Measurements from ENCODE around the gene ITGB7.

GRCh38 chr12:53166837-53167236, 40.2 kb downstream of the ITGB7 start:
- TF ChIP-seq, protein P1, sequence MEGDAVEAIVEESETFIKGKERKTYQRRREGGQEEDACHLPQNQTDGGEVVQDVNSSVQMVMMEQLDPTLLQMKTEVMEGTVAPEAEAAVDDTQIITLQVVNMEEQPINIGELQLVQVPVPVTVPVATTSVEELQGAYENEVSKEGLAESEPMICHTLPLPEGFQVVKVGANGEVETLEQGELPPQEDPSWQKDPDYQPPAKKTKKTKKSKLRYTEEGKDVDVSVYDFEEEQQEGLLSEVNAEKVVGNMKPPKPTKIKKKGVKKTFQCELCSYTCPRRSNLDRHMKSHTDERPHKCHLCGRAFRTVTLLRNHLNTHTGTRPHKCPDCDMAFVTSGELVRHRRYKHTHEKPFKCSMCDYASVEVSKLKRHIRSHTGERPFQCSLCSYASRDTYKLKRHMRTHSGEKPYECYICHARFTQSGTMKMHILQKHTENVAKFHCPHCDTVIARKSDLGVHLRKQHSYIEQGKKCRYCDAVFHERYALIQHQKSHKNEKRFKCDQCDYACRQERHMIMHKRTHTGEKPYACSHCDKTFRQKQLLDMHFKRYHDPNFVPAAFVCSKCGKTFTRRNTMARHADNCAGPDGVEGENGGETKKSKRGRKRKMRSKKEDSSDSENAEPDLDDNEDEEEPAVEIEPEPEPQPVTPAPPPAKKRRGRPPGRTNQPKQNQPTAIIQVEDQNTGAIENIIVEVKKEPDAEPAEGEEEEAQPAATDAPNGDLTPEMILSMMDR (IDR thresholded peaks at IDR 0.05) = no peak
- TF ChIP-seq POLR2A (IDR thresholded peaks at IDR 0.05) = no peak
- no peak for TF ChIP-seq POLR2AphosphoS5 (IDR thresholded peaks at IDR 0.05)
- TF ChIP-seq EP300 (IDR thresholded peaks at IDR 0.05) = no peak
